ENCODE measurements around the gene ASB7.

GRCh38 chr15:100663915-100664281 lies 61.5 kb downstream of the ASB7 start:
- TF ChIP-seq, protein P1, sequence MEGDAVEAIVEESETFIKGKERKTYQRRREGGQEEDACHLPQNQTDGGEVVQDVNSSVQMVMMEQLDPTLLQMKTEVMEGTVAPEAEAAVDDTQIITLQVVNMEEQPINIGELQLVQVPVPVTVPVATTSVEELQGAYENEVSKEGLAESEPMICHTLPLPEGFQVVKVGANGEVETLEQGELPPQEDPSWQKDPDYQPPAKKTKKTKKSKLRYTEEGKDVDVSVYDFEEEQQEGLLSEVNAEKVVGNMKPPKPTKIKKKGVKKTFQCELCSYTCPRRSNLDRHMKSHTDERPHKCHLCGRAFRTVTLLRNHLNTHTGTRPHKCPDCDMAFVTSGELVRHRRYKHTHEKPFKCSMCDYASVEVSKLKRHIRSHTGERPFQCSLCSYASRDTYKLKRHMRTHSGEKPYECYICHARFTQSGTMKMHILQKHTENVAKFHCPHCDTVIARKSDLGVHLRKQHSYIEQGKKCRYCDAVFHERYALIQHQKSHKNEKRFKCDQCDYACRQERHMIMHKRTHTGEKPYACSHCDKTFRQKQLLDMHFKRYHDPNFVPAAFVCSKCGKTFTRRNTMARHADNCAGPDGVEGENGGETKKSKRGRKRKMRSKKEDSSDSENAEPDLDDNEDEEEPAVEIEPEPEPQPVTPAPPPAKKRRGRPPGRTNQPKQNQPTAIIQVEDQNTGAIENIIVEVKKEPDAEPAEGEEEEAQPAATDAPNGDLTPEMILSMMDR (IDR thresholded peaks at IDR 0.05), result no peak
- TF ChIP-seq EZH2phosphoT487 (IDR thresholded peaks at IDR 0.05), result no peak
